Loucy (cell line): ENCODE results near the gene CELF2.

ENCODE experiments used
- H2AFZ ChIP-seq: fragments of 200-600 bp; sonication (generic); 2 replicates; pipeline ENCODE4 v1.6.0; 2016; ENCODE audit warnings: antibody characterized with exemption, mild to moderate bottlenecking, low read length, moderate library complexity
- H3F3A ChIP-seq: fragments of 200-600 bp; 2 replicates; pipeline ENCODE4 v1.6.0; 2016; ENCODE audit warnings: antibody characterized with exemption, low read depth, mild to moderate bottlenecking
- H3K27me3 ChIP-seq: fragments of 200-600 bp; sonication (generic); 2 replicates; pipeline ENCODE4 v1.6.1; 2014; ENCODE audit warnings: low read length, mild to moderate bottlenecking; ENCODE audit not compliant: insufficient read depth, poor library complexity, severe bottlenecking
- H3K36me3 ChIP-seq: fragments of 200-600 bp; sonication (generic); 2 replicates; pipeline ENCODE4 v1.6.1; 2016; ENCODE audit warnings: low read length; ENCODE audit not compliant: insufficient read depth
- H3K4me1 ChIP-seq: fragments of 200-600 bp; sonication (generic); 2 replicates; pipeline ENCODE4 v1.5.1; 2014; ENCODE audit warnings: low read length, mild to moderate bottlenecking; ENCODE audit not compliant: insufficient read depth, poor library complexity, severe bottlenecking
- H3K4me2 ChIP-seq: fragments of 200-600 bp; sonication (generic); 2 replicates; pipeline ENCODE4 v1.6.0; 2014; ENCODE audit warnings: antibody characterized with exemption, low read length, low read depth, mild to moderate bottlenecking; ENCODE audit not compliant: poor library complexity, severe bottlenecking
- H3K4me3 ChIP-seq: fragments of 200-600 bp; sonication (generic); 2 replicates; pipeline ENCODE4 v1.5.1; 2014; ENCODE audit warnings: low read length, mild to moderate bottlenecking, mixed read lengths; ENCODE audit not compliant: poor library complexity, severe bottlenecking
- H3K79me2 ChIP-seq: fragments of 200-600 bp; sonication (generic); 2 replicates; pipeline ENCODE4 v1.6.1; 2014; ENCODE audit warnings: low read length; ENCODE audit not compliant: insufficient read depth
- H3K9ac ChIP-seq: fragments of 200-600 bp; sonication (generic); 2 replicates; pipeline ENCODE4 v1.6.0; 2014; ENCODE audit warnings: mild to moderate bottlenecking, low read depth, low read length, moderate library complexity; ENCODE audit not compliant: poor library complexity, severe bottlenecking
- H3K9me2 ChIP-seq: fragments of 200-600 bp; sonication (generic); replicated peaks from 2 replicates; pipeline ENCODE4 v1.6.1; 2016; ENCODE audit warnings: low read depth, low read length, mixed read lengths
- H3K9me3 ChIP-seq: fragments of 200-600 bp; sonication (generic); 2 replicates; pipeline ENCODE4 v1.6.1; 2014; ENCODE audit warnings: mild to moderate bottlenecking, antibody characterized with exemption, low read length, low read depth; ENCODE audit not compliant: insufficient read depth
- H4K20me1 ChIP-seq: fragments of 200-600 bp; sonication (generic); 2 replicates; pipeline ENCODE4 v1.6.0; 2014; ENCODE audit warnings: antibody characterized with exemption, low read length, mild to moderate bottlenecking; ENCODE audit not compliant: insufficient read depth, poor library complexity, severe bottlenecking
- EZH2phosphoT487 ChIP-seq: fragments of 200-600 bp; IDR thresholded peaks from 2 replicates; pipeline ENCODE4 v1.6.1; 2018; ENCODE audit warnings: antibody characterized with exemption, mild to moderate bottlenecking, moderate library complexity, borderline replicate concordance
- TF ChIP-seq, protein P1 (sequence below): fragments of 200-600 bp; sonication (generic); conservative IDR thresholded peaks from 2 replicates; pipeline ENCODE4 v1.5.1; 2014; ENCODE audit warnings: mild to moderate bottlenecking, antibody characterized with exemption, low read length

The CELF2 gene

DNA sequence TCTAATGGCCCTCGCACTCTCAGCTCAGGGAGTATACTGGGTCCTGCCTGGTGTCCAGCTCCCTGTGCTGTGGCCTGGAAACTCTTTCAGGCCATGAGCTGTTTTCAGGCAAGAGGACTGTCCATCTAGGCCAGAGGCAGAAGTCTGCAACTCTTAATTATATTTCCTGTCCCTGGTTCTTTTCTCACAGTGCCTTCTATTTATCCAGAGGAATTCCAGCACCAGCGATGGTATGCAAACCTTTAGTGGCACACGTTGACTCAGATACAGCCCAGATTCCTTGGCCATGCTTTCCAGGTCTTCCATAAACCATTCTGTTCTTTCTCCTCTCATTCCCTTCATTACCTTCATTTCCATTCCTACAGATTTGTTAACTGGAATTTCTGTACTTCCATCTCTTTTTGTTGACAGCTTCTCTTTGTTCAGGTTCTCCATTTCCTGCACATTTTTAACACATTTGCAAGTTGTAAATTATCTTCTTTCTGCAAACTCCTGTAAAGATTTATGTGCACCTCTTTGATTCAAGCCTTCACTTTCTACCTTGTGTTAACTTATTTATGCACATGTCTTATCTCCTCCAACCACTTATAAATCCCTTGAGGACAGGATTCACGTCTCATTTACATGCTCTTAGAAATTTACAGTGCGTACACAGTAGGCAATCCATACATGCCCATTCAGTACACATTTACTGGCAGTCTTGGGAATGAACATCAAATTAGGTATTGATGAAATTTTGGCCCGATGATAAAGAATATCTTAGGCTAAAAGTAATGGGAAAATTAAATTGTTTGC, 172.1 kb downstream of the CELF2 start:
- peaks cover 98% of the 10 kb centered on the region for H3K79me2 ChIP-seq

GRCh38 chr10:11191190-11191589, 173.5 kb downstream of the CELF2 start:
- peaks cover 98% of the 10 kb centered on the region for H3K79me2 ChIP-seq
- no peak for TF ChIP-seq EZH2phosphoT487
- TF ChIP-seq, protein P1, sequence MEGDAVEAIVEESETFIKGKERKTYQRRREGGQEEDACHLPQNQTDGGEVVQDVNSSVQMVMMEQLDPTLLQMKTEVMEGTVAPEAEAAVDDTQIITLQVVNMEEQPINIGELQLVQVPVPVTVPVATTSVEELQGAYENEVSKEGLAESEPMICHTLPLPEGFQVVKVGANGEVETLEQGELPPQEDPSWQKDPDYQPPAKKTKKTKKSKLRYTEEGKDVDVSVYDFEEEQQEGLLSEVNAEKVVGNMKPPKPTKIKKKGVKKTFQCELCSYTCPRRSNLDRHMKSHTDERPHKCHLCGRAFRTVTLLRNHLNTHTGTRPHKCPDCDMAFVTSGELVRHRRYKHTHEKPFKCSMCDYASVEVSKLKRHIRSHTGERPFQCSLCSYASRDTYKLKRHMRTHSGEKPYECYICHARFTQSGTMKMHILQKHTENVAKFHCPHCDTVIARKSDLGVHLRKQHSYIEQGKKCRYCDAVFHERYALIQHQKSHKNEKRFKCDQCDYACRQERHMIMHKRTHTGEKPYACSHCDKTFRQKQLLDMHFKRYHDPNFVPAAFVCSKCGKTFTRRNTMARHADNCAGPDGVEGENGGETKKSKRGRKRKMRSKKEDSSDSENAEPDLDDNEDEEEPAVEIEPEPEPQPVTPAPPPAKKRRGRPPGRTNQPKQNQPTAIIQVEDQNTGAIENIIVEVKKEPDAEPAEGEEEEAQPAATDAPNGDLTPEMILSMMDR: no peak

More for the DNA sequence above, 172.1 kb downstream of the CELF2 start:
- peak overlapping the region; percentile 37 for H3K4me2 ChIP-seq
- no peak overlapping the region for H2AFZ ChIP-seq
- peaks cover 95% of the 10 kb centered on the region for H4K20me1 ChIP-seq
- no peak overlapping the region for H3K4me3 ChIP-seq
- peaks cover 43% of the 10 kb centered on the region for H3K4me1 ChIP-seq
- no peaks in the 10 kb centered on the region for H3K9me2 ChIP-seq
- H3K27me3 ChIP-seq: no peaks in the 10 kb centered on the region
- peaks cover 96% of the 10 kb centered on the region for H3K36me3 ChIP-seq
- TF ChIP-seq EZH2phosphoT487: no peak
- TF ChIP-seq, protein P1: no peak
- no peaks in the 10 kb centered on the region; the same call in 1 of the 2 replicates for H3K9me3 ChIP-seq
- H3F3A ChIP-seq: no peaks in the 10 kb centered on the region
- H3K9ac ChIP-seq: no peak overlapping the region

GRCh38 chr10:11191678-11192077, 174.0 kb downstream of the CELF2 start:
- H3K9ac ChIP-seq: no peak overlapping the region

More at GRCh38 chr10:11191190-11191589, 173.5 kb downstream of the CELF2 start:
- peaks cover 95% of the 10 kb centered on the region for H4K20me1 ChIP-seq
- H3K4me2 ChIP-seq: no peak overlapping the region
- H3F3A ChIP-seq: no peaks in the 10 kb centered on the region
- no peaks in the 10 kb centered on the region for H3K27me3 ChIP-seq
- no peaks in the 10 kb centered on the region for H3K9me3 ChIP-seq
- H3K9me2 ChIP-seq: no peaks in the 10 kb centered on the region
- H3K36me3 ChIP-seq: peaks cover 96% of the 10 kb centered on the region
- peaks cover 37% of the 10 kb centered on the region for H3K4me1 ChIP-seq
- no peak overlapping the region for H3K9ac ChIP-seq
- H3K4me3 ChIP-seq: no peak overlapping the region
- no peak overlapping the region for H2AFZ ChIP-seq

More at GRCh38 chr10:11191678-11192077, 174.0 kb downstream of the CELF2 start:
- no peak for TF ChIP-seq EZH2phosphoT487
- TF ChIP-seq, protein P1: no peak
- Histone ChIP-seq H3K27me3 (no peaks in the 10 kb centered on the region), H3K4me1 (peaks cover 34% of the 10 kb centered on the region), H3K4me2 (no peak overlapping the region), H3K36me3 (peaks cover 96% of the 10 kb centered on the region), H3F3A (no peaks in the 10 kb centered on the region), H4K20me1 (peaks cover 95% of the 10 kb centered on the region), H3K9me3 (no peaks in the 10 kb centered on the region), H3K4me3 (no peak overlapping the region), H3K9me2 (no peaks in the 10 kb centered on the region), H3K79me2 (peaks cover 98% of the 10 kb centered on the region), H2AFZ (no peak overlapping the region)
